Activated CD4-positive, CD25-positive, alpha-beta regulatory T cell (primary cell): ENCODE data around the gene UGT1A7.
"Not testable (repeated sequence)": the region's sequence is repeated elsewhere in the genome, so short reads cannot be mapped to it uniquely, and the experiment has no call there.

Source experiments
- DNase-seq, 4 experiments: peaks; one replicate each; lab custom pipeline; 2025; lab: John Stamatoyannopoulos, UW

UGT1A7 gene

GRCh38 chr2:233680361-233681045 is 1.2 kb upstream of the UGT1A7 start:
- DNase-seq = no peak

DNA sequence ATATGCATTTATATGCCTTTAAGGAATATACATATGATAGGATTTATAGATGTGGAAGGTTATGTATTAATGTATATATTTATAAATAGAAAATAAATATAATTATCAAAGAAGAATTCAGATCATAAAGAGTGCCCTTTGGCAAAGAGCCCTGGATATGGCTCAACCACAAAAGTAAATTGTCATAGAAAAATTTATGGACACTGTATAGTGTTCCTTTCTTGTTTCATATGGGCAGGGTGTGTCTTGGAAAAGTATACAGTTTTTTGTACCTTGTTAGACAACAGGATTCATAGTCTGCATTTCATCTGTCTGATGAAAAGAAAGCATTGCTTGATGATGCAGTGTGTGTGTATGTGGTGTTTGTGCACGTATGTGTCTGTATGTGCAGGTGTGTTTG is 2.9 kb downstream of the UGT1A7 start:
- DNase-seq = no peak

GRCh38 chr2:233686928-233687327 is 5.2 kb downstream of the UGT1A7 start:
- no peak for DNase-seq

DNA sequence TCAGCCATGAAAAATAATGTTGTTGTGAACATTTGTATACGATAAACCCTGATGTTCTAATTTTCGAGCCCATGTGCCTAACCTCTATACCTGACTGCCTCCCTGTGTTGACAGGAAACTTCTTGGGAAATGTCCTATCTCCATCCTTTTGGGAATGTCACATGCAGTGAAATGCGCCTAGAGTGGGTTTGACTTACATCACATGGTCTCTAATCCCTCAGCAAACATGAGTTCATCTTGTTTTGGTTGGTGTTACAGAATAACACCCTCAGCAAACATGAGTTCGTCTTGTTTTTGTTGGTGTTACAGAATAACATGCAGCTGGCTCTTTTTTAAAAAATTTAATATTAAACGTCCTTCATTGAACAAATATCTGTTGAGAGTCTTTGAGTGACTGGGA is 6.6 kb downstream of the UGT1A7 start:
- DNase-seq = no peak

DNA sequence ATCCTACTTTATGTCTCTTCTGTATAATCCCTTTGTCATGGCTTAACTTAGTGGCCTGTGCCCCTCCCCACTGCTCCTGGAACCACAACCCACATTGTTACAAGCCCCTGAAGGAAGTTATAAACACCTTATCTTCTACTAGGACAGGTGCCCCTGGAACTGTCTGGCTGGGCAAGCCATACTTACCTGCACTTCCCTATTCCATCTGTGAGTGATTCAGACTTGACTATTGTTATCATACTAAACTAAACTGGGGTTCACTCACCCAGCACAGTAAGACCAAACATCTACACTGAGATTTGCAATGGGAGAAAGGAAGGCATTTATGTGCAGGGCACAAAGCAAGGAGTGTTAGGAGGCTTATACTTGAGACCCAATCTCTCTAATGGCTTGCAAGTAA is 7.3 kb downstream of the UGT1A7 start:
- DNase-seq = no peak

- no peak for DNase-seq
These were observed 7.8 kb downstream of the UGT1A7 start for GRCh38 chr2:233689501-233689900.

GRCh38 chr2:233690444-233690843 is 8.7 kb downstream of the UGT1A7 start:
- DNase-seq = no peak

DNA sequence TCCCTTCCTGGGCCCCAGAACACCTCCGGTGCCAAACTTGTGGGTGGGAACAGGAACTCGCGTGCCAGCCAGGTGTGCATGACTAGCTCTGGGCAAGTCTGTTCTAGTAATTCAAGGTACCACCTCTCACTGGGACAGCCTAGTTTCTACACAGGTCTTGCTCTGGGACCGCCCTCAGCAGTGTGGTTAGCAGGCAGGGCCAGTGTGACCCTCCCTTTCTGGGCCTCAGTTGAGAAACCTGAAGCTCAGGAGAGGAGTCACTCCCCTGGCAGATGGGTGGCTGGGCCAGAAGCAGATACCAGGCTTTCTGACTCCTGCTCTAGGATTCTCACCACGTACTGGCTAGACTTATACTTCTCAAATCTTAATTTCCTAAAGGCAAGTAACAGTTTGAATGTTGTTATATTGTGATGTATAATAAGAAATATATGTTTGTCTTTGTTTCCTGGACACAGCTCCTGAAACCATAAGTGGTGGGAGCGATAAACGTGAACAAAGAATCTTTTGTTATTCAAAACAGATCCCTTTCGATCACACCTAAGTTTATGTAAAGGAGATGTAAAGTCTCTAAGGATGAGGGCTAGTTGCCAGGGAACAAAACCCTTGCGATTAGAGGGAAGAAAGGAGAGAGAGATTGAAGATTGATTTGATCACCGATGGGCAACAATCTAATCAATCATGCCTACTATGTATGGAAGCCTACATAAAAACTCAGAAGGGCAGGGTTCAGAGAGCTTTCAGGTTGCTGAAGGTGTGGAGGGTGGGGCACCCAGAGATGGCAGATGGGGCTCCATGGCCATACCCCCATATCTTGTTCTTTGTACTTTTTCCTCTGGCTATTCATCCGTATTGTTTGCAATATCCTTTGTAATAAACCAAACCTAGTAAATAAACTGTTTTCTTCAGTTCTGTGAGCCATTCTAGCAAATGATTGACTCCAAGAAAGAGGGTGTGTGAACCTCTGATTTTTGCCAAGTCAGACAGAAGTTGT is 10.0 kb downstream of the UGT1A7 start:
- no peak for DNase-seq

- DNase-seq = no peak
These were observed 10.9 kb downstream of the UGT1A7 start, which contains the start of gene UGT1A6 for GRCh38 chr2:233692648-233693047. Gene UGT1A6, plus strand, starts transcription at chr2:233692890. Its CDS starts 115 bp downstream, at chr2:233693005.

DNA sequence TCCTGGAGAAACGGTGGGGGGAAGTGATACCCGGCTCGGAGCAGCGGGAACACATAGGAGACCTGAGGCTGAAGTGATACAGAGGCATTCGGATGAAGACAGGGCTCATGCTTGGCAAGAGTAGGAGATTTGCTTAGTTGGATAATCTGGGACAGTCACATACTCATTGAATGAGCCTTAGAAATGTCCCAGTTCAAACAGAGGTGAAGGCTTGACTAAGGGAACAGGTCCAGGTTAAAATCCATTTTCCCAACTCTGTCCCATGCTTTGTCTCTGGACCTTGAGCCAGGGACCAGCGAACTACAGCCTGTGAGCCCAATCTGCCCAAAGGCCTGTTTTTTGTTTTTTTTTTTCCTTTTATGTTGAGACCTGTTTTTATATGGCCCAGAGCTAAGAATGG is 12.3 kb downstream of the UGT1A7 start:
- DNase-seq = no peak

- DNase-seq = no peak
These were observed 17.0 kb downstream of the UGT1A7 start for GRCh38 chr2:233698740-233699139.

DNA sequence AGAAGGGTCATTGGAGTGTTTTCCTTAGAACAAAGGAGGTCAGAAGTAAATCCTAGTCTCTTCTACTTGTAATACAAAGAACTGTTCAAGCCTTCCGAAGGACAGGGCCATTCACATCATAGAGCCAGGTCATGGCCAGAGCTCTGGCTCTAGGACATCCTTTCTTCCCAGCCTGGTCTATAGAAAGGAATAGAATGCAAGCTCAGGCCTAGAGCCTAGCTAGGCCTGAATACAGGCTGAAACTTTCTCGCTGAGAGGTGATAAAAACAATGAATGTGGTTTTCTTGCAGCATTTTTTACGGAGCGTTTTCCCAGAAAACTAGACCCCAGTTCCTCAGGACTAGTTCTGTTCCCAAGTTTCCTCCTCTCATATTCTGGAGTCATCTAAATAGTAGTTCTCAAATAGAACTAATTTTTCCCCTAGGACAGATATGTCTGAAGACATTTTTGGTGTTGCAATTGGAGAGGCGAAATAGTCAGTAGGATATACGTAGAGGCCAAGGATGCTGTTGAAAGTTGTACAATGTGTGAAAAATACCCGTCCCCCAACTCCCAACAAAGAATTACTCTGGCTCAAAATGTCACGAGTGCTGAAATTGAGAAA is 17.8 kb downstream of the UGT1A7 start:
- DNase-seq = no peak

GRCh38 chr2:233700028-233700635 is 18.4 kb downstream of the UGT1A7 start:
- DNase-seq = no peak

DNA sequence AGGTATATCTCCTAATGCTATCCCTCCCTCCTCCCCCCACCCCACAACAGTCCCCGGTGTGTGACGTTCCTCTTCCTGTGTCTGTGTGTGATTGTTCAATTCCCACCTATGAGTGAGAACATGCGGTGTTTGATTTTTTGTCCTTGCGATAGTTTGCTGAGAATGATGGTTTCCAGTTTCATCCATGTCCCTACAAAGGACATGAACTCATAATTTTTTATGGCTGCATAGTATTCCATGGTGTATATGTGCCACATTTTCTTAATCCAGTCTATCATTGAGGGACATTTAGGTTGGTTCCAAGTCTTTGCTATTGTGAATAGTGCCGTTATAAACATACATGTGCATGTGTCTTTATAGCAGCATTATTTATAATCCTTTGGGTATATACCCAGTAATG is 19.1 kb downstream of the UGT1A7 start:
- DNase-seq = not testable (repeated sequence)

DNA sequence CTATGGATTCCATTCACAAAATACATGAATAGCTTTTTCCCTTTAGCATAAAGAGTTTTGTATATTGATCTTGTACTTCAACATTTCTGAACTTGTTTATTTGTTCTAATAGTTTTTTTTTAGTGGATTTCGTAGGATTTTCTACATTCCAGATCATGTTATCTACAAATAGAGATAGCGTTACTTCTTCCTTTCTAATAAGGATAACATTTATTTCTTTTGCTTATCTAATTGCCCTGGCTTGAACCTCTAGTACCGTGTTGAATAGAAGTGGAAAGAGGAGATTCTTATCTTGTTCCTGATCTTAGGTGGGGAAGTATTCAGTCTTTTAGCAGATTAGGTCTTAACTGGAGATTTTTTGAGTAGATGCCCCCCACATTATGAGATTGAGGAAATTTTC is 20.5 kb downstream of the UGT1A7 start:
- no peak for DNase-seq

GRCh38 chr2:233705911-233706506 is 24.3 kb downstream of the UGT1A7 start:
- DNase-seq = no peak

- no peak for DNase-seq
These were observed 25.0 kb downstream of the UGT1A7 start for GRCh38 chr2:233706720-233707119.

DNA sequence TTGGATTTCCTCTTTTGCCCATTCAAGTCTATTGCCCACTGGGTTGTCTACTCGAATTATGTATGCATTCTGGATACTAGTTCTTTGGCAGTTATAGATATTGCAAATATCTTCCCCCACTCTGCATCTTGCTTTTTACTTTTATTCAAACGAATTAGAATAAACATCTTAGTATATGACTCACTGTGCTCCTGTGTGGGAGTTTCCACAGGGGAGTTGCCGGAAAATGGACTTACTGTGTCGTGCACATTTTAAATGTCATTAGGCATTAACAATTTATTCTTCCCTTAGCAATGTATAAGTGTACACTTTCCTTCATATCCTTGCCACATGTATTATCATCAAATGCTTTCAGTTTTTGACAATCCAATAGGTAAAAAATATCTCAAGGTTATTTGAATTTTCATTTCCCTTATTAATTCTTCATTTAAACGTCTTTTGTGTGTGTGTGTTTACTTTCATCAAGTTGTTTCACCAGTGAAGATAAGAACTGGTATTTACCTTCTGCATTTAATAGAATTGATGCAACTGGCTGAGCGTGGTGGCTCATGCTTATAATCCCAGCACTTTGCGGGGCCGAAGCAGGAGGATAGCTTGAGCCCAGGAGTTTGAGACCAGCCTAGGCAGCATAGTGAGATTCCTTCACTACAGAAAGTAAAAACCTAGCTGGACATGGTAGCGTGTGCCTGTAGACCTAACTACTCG is 26.4 kb downstream of the UGT1A7 start:
- DNase-seq = no peak

DNA sequence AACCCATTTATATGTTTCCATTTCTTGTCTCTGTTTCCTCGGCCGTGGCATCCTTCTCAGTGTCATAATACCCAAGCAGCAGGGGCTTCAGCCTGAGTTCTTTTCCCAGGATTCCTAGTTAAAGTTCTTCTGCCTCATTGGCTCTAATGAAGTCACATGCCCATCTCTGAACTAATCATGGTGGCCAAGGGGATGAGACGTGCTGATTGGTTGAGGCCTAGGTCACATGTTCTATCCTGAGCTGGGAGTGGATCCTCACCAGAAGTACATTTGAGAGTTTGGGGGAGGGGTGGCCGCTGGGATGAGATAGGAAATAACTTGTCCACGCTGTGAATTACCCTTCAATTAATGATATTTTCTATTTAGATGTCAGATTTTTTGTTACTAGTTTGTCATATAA is 27.2 kb downstream of the UGT1A7 start:
- DNase-seq = no peak

DNA sequence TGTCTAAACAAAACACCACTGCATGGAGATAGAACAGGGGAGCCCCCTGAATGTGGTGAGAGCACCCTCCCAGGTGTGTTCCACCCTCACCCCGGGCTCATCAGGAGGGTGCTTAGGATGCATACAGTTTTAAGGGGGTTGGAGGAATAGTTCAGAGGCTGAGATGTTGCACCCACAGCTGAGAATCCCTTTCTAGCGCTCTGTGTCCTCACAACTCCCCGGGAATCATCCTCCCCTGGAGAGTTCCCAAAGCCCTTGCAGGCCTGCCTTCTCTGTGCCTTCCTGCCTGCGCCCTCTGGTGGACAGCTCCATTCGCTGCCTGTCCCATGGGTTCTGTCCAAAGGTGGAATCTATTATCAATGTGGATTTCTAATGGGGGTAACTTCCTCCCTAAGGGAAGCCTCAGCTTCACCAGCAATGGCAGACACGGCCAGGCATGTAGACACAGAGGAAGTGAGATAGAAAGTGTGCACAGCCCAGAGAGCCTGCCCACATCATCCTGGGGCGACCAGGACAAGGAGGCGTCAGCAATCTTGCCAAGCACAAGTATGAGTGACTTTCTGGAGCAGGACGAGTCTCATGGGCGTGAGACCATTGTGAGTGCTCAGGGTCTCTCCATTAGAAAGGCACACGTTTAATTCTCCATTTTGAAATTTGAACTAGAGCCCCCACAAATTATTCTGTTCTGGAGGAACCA is 29.8 kb downstream of the UGT1A7 start:
- peak; percentile 24 to 56 (median 28) for DNase-seq
